GM12801 (cell line): ENCODE measurements around the gene ATP2B2.

Experiments
- CTCF ChIP-seq: IDR thresholded peaks from one replicate; pipeline ENCODE4 v1.5.1; 2011; ENCODE audit warnings: control low read depth; ENCODE audit not compliant: insufficient read length; ENCODE audit errors: extremely low read depth

ATP2B2 gene

GRCh38 chr3:10515396-10515795 is 10.0 kb upstream of the ATP2B2 start:
- no peak for TF ChIP-seq CTCF

GRCh38 chr3:10514407-10515069 is 9.2 kb upstream of the ATP2B2 start:
- no peak for TF ChIP-seq CTCF

DNA sequence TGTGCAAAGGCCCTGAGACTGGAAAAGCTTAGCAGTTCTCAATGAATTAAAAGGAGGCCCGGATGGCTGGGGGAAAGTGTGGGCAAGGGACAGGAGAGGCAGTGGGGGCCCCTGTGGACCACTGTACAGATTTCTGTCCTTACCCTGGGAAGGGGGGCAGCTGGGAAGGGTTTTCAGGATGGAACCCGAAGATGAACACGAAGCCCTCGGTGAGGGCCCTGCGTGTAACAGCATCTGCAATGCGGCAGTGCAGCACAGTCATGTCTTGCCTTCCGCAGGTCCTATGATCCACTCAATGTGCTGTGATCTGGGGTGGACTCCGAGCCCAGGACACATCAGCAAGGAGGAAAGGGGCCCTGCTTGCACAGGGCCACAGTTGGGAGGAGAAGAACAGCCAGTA is 7.9 kb upstream of the ATP2B2 start:
- TF ChIP-seq CTCF, result no peak

DNA sequence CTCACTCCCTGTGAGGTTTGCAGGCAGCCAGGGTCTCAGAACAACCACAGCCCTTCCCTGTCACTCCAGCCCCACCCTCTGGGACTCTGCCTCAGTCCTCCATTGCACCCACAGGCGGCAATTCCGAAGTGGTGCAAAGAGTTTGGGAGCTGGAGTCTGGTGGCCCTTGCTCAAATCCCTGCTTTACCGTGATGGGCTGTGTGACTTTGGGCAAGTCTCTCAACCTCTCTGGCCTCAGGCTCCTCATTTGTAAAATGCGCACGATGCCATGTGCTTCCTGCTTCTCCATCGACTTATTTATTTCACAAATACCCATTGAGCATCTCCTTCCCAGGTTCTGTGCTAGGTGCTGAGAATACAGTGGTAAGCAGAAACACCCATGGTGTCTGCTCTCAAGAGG is 7.3 kb upstream of the ATP2B2 start:
- no peak for TF ChIP-seq CTCF

DNA sequence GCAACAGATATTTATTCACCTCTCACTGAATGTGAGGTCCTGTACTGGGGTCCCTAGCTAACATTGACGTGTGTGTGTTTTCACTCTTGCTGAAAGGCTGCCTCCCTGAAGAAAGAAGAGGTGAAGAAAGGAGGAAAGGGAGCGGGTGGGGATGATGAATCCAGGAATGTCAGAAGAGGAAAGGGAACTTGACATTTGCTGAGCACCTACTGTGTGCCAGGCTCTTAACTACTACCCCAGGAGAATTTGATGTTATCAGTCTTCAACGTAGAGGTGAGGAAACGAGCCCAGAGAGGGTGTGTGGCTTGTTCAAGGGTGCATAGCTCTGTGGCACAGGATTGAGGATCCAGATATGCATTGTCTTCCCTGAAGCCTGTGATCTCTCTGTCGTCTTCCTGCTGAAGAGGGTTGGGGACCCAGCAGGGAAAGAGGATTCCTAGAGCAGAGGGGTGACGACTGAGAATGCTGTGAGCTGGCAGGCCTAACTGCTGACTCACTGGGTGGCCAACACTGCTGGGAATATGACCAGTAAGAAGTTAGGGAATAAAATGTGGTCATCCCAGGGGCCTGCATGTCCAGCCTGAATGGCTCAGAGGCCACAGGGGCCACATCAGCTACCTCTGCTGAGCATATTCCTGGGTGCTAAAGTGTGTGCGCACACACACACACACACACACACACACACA is 6.6 kb upstream of the ATP2B2 start:
- TF ChIP-seq CTCF, result no peak

DNA sequence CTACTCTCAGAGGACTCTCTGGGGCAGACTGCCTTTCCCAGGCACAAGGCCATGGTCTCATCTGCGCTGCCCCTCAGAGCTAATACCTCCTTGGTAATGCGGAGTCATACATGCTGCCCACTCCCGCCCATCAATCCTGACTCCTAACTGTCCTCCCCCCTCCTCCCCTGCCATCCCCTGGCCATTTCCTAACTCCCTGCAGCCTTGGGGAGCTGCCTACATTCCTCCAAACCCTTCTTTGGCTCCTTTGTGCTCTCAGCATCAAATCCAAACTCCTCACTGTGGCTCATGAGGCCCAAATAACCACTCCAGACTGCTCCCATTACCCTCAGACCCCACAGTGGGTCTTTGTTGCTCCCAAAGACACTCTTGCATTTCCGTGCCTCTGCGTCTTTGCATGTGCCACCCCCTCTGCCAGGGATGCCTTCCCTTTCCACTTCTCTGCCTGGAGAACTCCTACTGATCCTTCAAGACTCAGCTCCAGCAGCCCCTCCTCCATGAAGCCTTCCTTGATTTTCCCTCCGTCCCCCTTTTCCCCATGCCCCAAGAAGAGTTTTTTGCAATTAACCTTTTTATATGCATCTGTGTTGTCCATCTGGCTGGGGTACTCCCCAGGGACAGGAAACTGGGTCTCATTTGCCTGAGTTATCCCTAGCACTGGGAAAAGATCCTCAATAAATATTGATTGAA is 5.5 kb upstream of the ATP2B2 start:
- no peak for TF ChIP-seq CTCF

DNA sequence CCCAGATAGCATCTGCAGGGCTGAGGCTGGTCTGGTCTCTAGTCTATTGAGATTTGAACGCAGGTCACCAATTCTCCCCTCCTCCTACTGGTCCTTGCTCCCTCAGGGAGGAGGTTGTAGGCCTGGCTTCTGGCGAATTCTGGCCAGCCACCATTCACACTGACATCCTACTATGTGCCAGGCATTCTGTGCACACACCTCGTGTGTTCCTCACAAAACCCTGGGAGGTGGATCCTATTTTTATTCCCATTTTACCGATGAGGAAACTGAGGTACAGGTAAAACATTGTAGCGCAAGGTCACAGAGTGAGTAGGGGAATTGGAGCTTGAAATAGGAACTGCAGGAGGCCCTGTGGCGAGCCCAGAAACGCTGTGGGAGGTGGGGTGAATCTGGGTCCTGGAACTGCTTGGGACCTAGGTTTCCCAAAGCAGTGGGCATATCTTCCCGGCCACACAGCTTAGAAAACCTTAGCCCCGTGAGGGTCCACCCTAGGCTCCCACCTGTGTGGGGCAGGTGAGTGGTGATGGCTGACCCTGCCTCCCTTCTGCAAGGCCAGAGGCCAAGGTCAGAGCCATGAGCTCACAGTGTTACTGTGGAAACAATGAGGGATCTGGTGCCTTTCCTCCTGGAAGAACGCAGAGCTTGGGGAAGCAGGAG is 4.8 kb upstream of the ATP2B2 start:
- TF ChIP-seq CTCF, result no peak
